CD4-positive, alpha-beta T cell treated with Interleukin-15 for 1 hour (primary cell): ENCODE results near the gene HMGCS1.
"Not testable (repeated sequence)": the region's sequence is repeated elsewhere in the genome, so short reads cannot be mapped to it uniquely, and the experiment has no call there.

Source experiments
- DNase-seq: peaks from one replicate; pipeline ENCODE4 v3.0.0-alpha.2; 2020

The HMGCS1 gene

GRCh38 chr5:43313035-43313853, at the start of gene HMGCS1:
Gene HMGCS1 (minus strand): TSS chr5:43313412. CDS start chr5:43298965, 14,447 bp downstream.
- peak; percentile 100 for DNase-seq

GRCh38 chr5:43358726-43359125, 45.5 kb upstream of the HMGCS1 start:
- no peak for DNase-seq

DNA sequence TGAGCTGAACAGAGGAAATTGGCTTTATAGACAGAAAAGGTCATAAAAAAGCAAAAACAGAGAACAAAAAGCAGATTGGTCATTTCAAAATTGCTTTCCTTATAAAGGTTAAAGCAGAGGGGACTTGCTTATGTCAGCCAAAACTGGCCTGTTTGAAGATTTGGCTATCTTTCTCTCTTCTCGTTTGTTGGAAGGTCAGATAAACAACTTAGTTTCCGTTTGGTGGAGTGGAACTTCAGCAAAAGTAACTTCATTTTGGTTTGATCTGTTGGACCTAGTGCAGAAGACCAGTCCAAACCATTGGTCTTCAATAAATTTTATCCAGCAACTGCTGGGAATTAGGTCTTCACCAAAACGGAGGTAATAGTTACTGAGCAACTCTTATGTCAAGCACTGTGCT, 45.1 kb upstream of the HMGCS1 start:
- no peak for DNase-seq

DNA sequence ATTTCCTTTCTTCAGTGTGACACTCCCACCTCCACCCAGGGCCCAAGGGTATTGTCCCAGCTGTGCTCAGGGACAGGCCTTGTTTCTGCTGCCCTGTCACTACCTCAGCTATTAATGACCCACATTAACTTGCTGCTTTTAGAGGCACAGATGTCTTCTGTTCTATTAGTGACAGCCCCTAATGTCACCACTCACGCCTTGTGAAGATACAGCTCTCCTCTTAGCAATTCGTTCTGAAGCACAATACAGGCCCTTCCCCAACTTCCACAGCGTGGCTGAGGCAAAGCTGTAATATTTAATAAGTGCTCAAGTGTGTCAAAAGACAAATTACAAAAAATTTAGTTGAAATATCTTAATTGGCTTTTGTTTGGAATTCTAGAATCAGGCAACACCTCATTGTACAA, 44.7 kb upstream of the HMGCS1 start:
- no peak for DNase-seq

GRCh38 chr5:43357067-43357466, 43.9 kb upstream of the HMGCS1 start:
- DNase-seq: no peak

DNA sequence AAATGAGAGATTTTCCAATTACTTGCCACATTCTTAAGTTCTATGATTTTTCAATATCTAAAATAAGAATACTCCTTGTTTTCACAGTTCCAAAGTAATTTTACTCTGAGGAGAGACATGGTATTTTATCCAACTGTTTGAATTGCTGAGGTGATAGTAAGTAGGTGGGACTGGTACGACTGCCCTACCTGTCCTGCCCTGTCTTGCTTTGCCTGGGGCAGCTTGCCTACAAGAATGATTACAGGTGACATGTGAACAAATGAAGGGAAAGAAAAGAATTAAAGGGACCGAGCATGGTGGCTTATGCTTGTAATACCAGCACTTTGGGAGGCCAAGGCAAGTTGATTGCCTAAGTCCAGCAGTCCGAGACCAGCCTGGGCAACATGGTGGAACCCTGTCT, 41.6 kb upstream of the HMGCS1 start:
- DNase-seq: no peak

GRCh38 chr5:43353668-43354067, 40.5 kb upstream of the HMGCS1 start:
- DNase-seq: no peak

DNA sequence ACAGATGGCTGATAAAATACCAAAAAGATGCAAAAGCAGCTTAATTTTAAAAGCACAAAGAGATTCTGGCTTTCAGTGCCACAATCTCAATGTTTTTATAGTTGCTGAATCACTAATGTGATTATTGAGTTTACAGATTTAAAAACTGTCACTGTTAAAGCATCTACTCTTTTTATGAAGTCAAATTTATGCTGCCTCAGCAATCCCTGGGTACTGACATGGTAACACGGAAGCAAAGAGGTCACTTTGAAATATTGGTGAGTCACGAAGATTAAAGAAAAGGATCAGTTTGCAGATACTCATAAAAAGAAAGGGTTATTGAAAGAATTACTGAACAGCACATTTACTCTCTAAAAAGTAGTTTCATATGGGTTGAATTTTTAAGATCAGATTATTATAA, 39.7 kb upstream of the HMGCS1 start:
- no peak for DNase-seq

DNA sequence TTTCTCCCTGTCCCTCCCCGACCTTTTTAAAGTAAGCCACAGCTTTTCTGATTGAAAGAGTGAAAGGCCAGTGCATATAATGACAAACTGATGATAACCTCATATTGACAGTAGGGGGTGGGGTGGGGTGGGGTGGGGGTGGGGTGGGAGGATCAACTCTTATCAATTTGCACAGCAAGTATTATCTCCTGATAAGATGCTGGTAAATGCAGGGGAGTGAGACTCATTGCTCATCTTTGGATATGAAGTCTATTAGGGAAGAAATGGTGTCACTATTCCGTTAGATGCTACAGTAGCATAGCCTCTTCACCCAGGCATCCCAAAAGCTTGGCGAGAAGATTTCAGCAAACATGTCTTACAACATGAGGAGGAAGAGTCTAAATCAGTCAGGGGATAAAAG, 38.9 kb upstream of the HMGCS1 start:
- DNase-seq: no peak

GRCh38 chr5:43348861-43349363, 35.7 kb upstream of the HMGCS1 start:
- DNase-seq: no peak

- DNase-seq: no peak
Measured at GRCh38 chr5:43348207-43348606, 35.0 kb upstream of the HMGCS1 start.

- DNase-seq: no peak
Measured at GRCh38 chr5:43338862-43339261, 25.6 kb upstream of the HMGCS1 start.

DNA sequence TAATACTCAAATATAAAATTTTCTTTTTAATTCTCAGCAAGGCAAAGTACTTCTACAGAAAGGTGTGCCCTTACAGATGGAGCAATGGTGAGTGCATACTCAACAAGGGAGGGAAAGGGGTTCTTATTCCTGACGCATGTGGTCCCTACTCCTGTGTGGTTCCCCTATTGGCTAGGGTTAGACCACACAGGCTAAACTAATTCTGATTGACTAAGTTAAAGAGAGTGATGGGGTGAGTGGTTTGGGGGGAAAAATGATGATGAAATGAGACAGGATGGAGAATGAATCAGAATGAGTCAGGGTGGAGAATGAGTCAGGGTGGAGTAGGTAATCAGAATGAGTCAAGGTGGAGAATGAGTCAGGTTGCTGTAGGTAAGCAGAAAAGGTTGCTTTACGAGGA, 22.9 kb upstream of the HMGCS1 start:
- DNase-seq: no peak

GRCh38 chr5:43335681-43336080, 22.5 kb upstream of the HMGCS1 start:
- no peak for DNase-seq

DNA sequence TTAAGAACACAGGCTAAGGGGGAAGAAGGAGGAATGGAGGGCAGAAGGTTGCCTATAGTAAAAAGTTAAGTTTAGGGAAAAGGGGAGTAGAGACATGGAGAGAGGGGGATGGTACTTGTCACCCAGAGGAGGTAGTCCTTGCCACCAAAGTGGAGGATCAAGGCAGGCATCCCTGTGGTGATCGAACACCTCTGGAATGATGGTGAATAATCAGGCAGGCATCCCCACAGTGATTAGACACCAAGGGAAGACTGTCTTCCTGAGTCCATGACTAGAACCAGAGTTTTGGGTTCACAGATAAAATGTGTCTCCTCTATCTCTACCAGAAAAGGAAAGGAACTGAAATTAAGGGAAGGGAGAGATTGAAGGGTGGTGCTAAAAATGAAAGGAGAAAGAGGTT, 19.2 kb upstream of the HMGCS1 start:
- DNase-seq: no peak

GRCh38 chr5:43325624-43326023, 12.4 kb upstream of the HMGCS1 start:
- not testable (repeated sequence) for DNase-seq

GRCh38 chr5:43323488-43323887, 10.3 kb upstream of the HMGCS1 start:
- DNase-seq: not testable (repeated sequence)

DNA sequence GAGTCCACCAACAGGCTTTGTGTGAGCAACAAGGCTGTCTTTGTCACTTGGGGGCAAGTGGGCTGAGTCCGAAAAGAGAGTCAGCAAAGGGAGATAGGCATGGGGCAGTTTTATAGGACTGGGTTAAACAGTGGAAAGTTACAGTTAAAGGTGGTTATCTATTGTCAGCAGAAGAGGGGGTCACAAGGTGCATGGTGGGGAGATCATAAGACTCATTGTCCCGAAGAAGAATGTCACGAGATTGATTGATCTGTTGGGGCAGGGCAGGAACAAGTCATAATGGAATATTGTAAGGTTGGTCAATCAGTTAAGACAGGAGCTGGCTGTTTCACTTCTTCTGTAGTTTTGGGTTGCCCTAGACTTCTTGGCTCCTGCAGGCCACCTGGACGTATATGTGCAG, 7.6 kb upstream of the HMGCS1 start:
- no peak for DNase-seq

GRCh38 chr5:43316421-43316820, 3.2 kb upstream of the HMGCS1 start:
- DNase-seq: no peak

DNA sequence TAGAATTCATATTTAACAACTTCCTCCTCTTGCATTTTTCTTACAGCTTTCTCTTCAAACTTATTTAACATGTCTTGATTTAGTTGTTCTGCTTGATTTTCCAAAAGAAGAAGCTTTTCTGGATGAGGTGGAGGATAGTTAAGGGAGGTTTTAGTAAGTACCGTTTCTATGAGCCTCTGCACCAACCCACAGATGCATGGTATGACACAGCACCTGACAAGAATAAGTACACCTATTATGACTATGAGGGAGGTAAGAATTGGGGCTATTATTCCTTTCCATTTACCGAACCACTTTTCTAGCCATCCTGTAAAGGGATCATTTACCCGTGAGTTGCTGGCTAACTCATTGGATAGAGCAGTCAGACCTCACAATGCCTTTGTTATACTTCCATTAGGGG, 2.5 kb upstream of the HMGCS1 start:
- no peak for DNase-seq

GRCh38 chr5:43315263-43315662, 2.1 kb upstream of the HMGCS1 start:
- no peak for DNase-seq

GRCh38 chr5:43314724-43315123, 1.5 kb upstream of the HMGCS1 start:
- no peak for DNase-seq

DNA sequence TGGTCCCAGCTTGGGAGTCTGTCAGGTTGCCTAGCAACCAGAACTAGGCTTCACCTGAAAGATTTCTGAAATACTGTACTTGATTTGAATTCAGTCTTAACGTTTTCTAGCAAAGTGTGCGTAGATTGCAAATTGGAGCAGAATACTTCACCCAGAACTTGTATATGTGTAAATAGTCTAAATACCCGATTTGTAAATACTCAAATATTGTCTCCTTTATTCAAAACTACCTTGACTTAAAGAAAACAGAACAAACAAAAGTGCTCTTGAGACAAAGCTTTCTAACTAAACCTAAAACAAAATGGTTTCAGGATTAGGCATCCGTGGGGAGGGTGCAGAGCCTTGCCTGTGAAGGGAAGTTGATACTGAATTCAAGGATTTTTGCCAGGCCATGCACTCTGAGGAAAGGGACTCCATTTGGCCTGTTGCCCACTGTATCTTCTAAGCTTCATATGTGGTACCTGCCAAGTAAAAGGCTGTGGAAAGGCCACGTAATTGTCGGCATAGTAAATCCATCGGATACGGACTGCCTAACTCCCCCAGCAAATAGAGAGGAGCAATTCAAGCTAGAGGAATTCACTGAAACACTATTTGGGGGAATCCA, 744 bp upstream of the HMGCS1 start:
- no peak for DNase-seq

DNA sequence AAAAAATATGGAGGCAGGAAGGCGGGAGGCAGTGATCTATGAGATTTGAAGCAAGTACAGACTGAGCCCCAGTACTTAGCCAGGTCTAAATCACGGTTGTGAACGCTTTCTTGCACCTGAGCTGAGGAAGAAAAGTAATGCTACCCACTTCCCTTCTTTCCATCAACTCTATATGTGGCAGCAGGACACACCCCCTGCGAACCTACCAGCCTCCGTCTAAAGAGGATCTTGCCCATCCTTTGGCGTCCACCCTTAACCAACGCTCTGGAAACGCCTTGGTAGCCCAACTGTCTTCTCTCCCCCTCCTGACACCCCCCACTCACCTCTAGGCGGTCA, 545 bp downstream of the HMGCS1 start:
- DNase-seq: no peak
